K562 (cell line): ENCODE measurements around the gene EPB41L4A. TPM values are rescaled to one million over a fixed set of nuclear protein-coding genes. Genes with fewer than 3 reads are reported as not detected.

Experiments used
- ATAC-seq: fragments of 200-7000 bp; cut with Tn5 transposase; 3 replicates; pipeline ENCODE4 v1.9.1; 2020; ENCODE audit warnings: moderate library complexity
- BruUV-seq: library from RNA; stranded (reverse); fragments of 400-500 nt; replicated peaks from 2 replicates; lab custom pipeline; 2021; lab: Mats Ljungman, UMichigan
- CTCF ChIA-PET: fragments of 300-600 bp; formaldehyde crosslinking; extraction: SDS; loops from one replicate; lab custom pipeline; 2021; ENCODE audit warnings: low intra/inter-chr PET ratio; lab: Yijun Ruan, JAX
- POLR2A ChIA-PET: fragments of 300-600, 350-650 bp; sonication (Branson Sonifier 250); formaldehyde crosslinking; extraction: SDS; loops from one replicate; lab custom pipeline; 2021; ENCODE audit warnings: antibody characterized with exemption, inconsistent platforms; lab: Yijun Ruan, JAX
- DNase-seq, 4 experiments: peaks; one replicate each; pipeline versions ENCODE4 v3.0.0 to v3.0.0-alpha.2; 2011 to 2018; ENCODE audit warnings: low spot score in 3 of 4, mixed read lengths in 3 of 4; ENCODE audit errors: extremely low read depth in 1 of 4
- FAIRE-seq: peaks from 2 replicates; lab custom pipeline; 2011; peaks lifted over from hg19 to GRCh38; lab: Jason Lieb, UNC
- H2AFZ ChIP-seq: 2 replicates; pipeline ENCODE4 v1.6.0; 2011; ENCODE audit warnings: low read depth, low read length, control low read depth, inconsistent platforms
- H3K27ac ChIP-seq: fragments of 200-600 bp; 3 replicates; pipeline ENCODE4 v1.8.0; 2011; ENCODE audit warnings: low read depth, mild to moderate bottlenecking, control low read depth, inconsistent platforms, low read length, moderate library complexity, mixed read lengths; ENCODE audit errors: extremely low read depth
- H3K27me3 ChIP-seq, 2 experiments: fragments of 300-600 bp in 1 of 2; 2 replicates in 1 of 2; 3 replicates in 1 of 2; pipeline versions ENCODE4 v1.6.0 to v1.8.0; 2011; ENCODE audit warnings: inconsistent platforms in 2 of 2, low read length in 2 of 2, mild to moderate bottlenecking in 1 of 2, mixed read lengths in 1 of 2, moderate library complexity in 1 of 2; ENCODE audit not compliant: control insufficient read depth in 2 of 2, insufficient read depth in 2 of 2
- H3K36me3 ChIP-seq: fragments of 300-600 bp; 3 replicates; pipeline ENCODE4 v1.8.0; 2011; ENCODE audit warnings: mild to moderate bottlenecking, low read length, inconsistent platforms; ENCODE audit not compliant: control insufficient read depth, insufficient read depth
- H3K4me1 ChIP-seq, 2 experiments: fragments of 200-600 bp in 1 of 2; replicated peaks in 1 of 2; 2 replicates in 1 of 2; 3 replicates in 1 of 2; pipeline versions ENCODE4 v1.5.1 to v1.8.0; 2011; ENCODE audit warnings: inconsistent platforms in 2 of 2, low read length in 2 of 2, mild to moderate bottlenecking in 1 of 2, mixed read lengths in 1 of 2, moderate library complexity in 1 of 2; ENCODE audit not compliant: control insufficient read depth in 2 of 2, insufficient read depth in 2 of 2
- H3K4me2 ChIP-seq: 2 replicates; pipeline ENCODE4 v1.6.1; 2011; ENCODE audit warnings: low read length, control low read depth, inconsistent platforms, mixed read lengths; ENCODE audit not compliant: insufficient read depth
- H3K4me3 ChIP-seq: fragments of 200-600 bp; sonication (generic), shearing (Covaris generic); 2 replicates; pipeline ENCODE4 v1.5.1; 2016; ENCODE audit warnings: control low read depth, inconsistent platforms
- H3K79me2 ChIP-seq: fragments of 200-600 bp; 3 replicates; pipeline ENCODE4 v1.8.0; 2011; ENCODE audit warnings: low read length, inconsistent platforms; ENCODE audit not compliant: control insufficient read depth, insufficient read depth
- H3K9ac ChIP-seq, 2 experiments: 2 replicates each; pipeline versions ENCODE4 v1.6.0 to v1.6.1; 2011; ENCODE audit warnings: low read depth in 2 of 2, low read length in 2 of 2, control low read depth in 1 of 2, inconsistent platforms in 1 of 2, mild to moderate bottlenecking in 1 of 2, mixed read lengths in 1 of 2; ENCODE audit not compliant: insufficient read depth in 1 of 2
- H3K9me1 ChIP-seq: one replicate; pipeline ENCODE4 v1.6.0; 2011; ENCODE audit warnings: inconsistent platforms, mild to moderate bottlenecking, low read length, moderate library complexity; ENCODE audit not compliant: control insufficient read depth, insufficient read depth
- H3K9me3 ChIP-seq: replicated peaks from 2 replicates; pipeline ENCODE4 v1.5.1; 2011; ENCODE audit warnings: low read depth, low read length, inconsistent platforms; ENCODE audit not compliant: control insufficient read depth, insufficient read depth
- H4K20me1 ChIP-seq: replicated peaks from 2 replicates; pipeline ENCODE4 v1.6.1; 2011; ENCODE audit warnings: low read length, inconsistent platforms, mixed read lengths; ENCODE audit not compliant: control insufficient read depth, insufficient read depth
- CXXC5 ChIP-seq: fragments of 250-450 bp; sonication (Bioruptor Pico); IDR thresholded peaks from 2 replicates; pipeline ENCODE4 v1.8.0; 2022; ENCODE audit warnings: inconsistent platforms, mild to moderate bottlenecking, moderate library complexity
- EP400 ChIP-seq: fragments of 450-650 bp; IDR thresholded peaks from 2 replicates; pipeline ENCODE4 v1.6.1; 2017; ENCODE audit warnings: antibody characterized with exemption, mild to moderate bottlenecking, moderate library complexity
- IRF1 ChIP-seq: sonication (generic); formaldehyde crosslinking; IDR thresholded peaks from 2 replicates; pipeline ENCODE4 v1.8.0; 2022; ENCODE audit warnings: missing genetic modification reagents, mild to moderate bottlenecking, borderline replicate concordance
- KDM2B ChIP-seq: fragments of 250-450 bp; sonication (Bioruptor Pico); IDR thresholded peaks from 2 replicates; pipeline ENCODE4 v1.8.0; 2021; ENCODE audit warnings: mild to moderate bottlenecking, moderate library complexity
- MBD2 ChIP-seq: sonication (generic); IDR thresholded peaks from 2 replicates; pipeline ENCODE4 v1.6.1; 2016; ENCODE audit warnings: low read depth, borderline replicate concordance
- NFIX ChIP-seq: fragments of 250-450 bp; sonication (Bioruptor Pico); IDR thresholded peaks from 2 replicates; pipeline ENCODE4 v1.4.0; 2020; ENCODE audit warnings: low read depth, mild to moderate bottlenecking, moderate library complexity
- NONO ChIP-seq, 2 experiments: fragments of 200-400 bp in 1 of 2; fragments of 450-650 bp in 1 of 2; formaldehyde crosslinking in 1 of 2; IDR thresholded peaks; 2 replicates each; pipeline ENCODE4 v1.6.1; 2017; ENCODE audit warnings: low read depth in 2 of 2, mild to moderate bottlenecking in 2 of 2, moderate library complexity in 2 of 2, low read length in 1 of 2
- RBM17 ChIP-seq: fragments of 200-400 bp; formaldehyde crosslinking; IDR thresholded peaks from 2 replicates; pipeline ENCODE4 v1.6.1; 2017; ENCODE audit warnings: low read depth, mild to moderate bottlenecking, low read length, borderline replicate concordance
- RBM34 ChIP-seq: fragments of 200-400 bp; formaldehyde crosslinking; IDR thresholded peaks from 2 replicates; pipeline ENCODE4 v1.6.1; 2018; ENCODE audit warnings: low read length, borderline replicate concordance; ENCODE audit not compliant: insufficient read depth
- RFX1 ChIP-seq: fragments of 450-650 bp; IDR thresholded peaks from 2 replicates; pipeline ENCODE4 v1.6.1; 2016; ENCODE audit warnings: mild to moderate bottlenecking, moderate library complexity
- SOX6 ChIP-seq: fragments of 450-650 bp; IDR thresholded peaks from 2 replicates; pipeline ENCODE4 v1.6.1; 2014; ENCODE audit warnings: mild to moderate bottlenecking
- SPI1 ChIP-seq: IDR thresholded peaks from 2 replicates; pipeline ENCODE4 v1.6.1; 2011; ENCODE audit warnings: low read depth, low read length, control low read depth, borderline replicate concordance
- ZNF121 ChIP-seq: sonication (generic); formaldehyde crosslinking; conservative IDR thresholded peaks from 2 replicates; pipeline ENCODE4 v1.8.0; 2022; ENCODE audit warnings: missing genetic modification reagents
- ZNF133 ChIP-seq: fragments of 250-450 bp; sonication (Bioruptor Pico); IDR thresholded peaks from 2 replicates; pipeline ENCODE4 v1.4.0; 2020; ENCODE audit warnings: mild to moderate bottlenecking
- ZNF184 ChIP-seq: sonication (generic); formaldehyde crosslinking; IDR thresholded peaks from 2 replicates; pipeline ENCODE4 v1.5.0; 2020; ENCODE audit warnings: missing genetic modification reagents
- ZNF274 ChIP-seq: IDR thresholded peaks from 2 replicates; pipeline ENCODE4 v1.6.1; 2011; ENCODE audit warnings: low read depth, mild to moderate bottlenecking, low read length, moderate library complexity, borderline replicate concordance
- ZNF644 ChIP-seq: fragments of 200-800 bp; sonication (Bioruptor generic); IDR thresholded peaks from 2 replicates; pipeline ENCODE4 v1.6.1; 2016; ENCODE audit warnings: low read depth, missing genetic modification characterization, missing compliant biosample characterization
- WGBS: fragments of 100-300 bp; shearing (Covaris generic); methylation state at CpG from one replicate; pipeline ENCODE4 v1.1.6; 2016; ENCODE audit warnings: low coverage, mixed read lengths; ENCODE audit not compliant: insufficient coverage; ENCODE audit errors: missing lambda C conversion rate; 5-methylcytosine and 5-hydroxymethylcytosine counted together
- in situ Hi-C: fragments of 300-500 bp; cut with MboI; formaldehyde crosslinking; loops from 4 replicates; pipeline ENCODE4 v1.15.0; 2018; ENCODE audit warnings: inconsistent platforms, mixed read lengths
- intact Hi-C: fragments of 100-400 bp; cut with micrococcal nuclease; formaldehyde crosslinking; loops from 2 replicates; pipeline ENCODE4 v1.14.2; 2022
- polyA plus RNA-seq, 8 experiments: library from polyadenylated mRNA; depleted of rRNA in 4 of 8; stranded (reverse) in 5 of 8; unstranded in 3 of 8; fragments of >200 nt; fragmentation: Nextera tagmentation in 2 of 8; fragmentation: Illumina TruSeq in 1 of 8; extraction: Ambion mirVana in 2 of 8; extraction: Trizol in 1 of 8; gene quantifications; 2 replicates each; pipeline versions ENCODE4 v1.2.1 to v1.2.3, GENCODE V29; 2011 to 2014; ENCODE audit warnings: inconsistent platforms in 1 of 8, missing spikeins in 1 of 8
- total RNA-seq, 7 experiments: library from RNA; depleted of rRNA in 6 of 7; stranded (reverse); fragments of >200 nt in 6 of 7; fragmentation: Illumina TruSeq in 2 of 7; extraction: Trizol in 2 of 7; gene quantifications; 2 replicates each; pipeline versions ENCODE4 v1.2.1 to v1.2.3, GENCODE V29; 2011 to 2021; ENCODE audit warnings: low replicate concordance in 1 of 7
- TF ChIP-seq, protein P1 (sequence below): fragments of 250-450 bp; sonication (Bioruptor Pico); IDR thresholded peaks from 2 replicates; pipeline ENCODE4 v1.9.0; 2021; ENCODE audit warnings: mild to moderate bottlenecking

The EPB41L4A gene
- total and polyA plus RNA-seq, 9 of the 15 experiments (the other 6 are each of a cell fraction or from before 2014, with no cell fraction given): 0.04 to 0.35 (median 0.12) TPM; not detected in 3

DNA sequence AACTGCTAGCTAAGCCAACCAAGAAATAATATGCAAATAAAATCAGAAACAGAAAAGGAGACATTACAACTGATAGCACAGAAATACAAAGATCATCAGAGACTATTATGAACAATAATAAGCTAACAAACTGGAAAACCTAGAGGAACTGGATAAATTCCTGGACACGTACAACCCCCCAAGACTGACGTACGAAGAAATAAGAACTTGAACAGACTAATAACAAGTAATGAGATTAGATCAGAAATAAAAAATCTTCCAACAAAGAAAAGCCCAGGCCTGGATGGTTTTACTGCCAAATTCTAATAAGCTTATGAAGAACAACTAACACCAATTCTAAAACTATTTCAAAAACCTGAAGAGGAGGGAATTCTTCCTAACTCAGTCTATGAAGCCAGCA lies 67.9 kb downstream of the EPB41L4A start:
- intact Hi-C loops: no loop called here
- Histone ChIP-seq H4K20me1 (no peaks in the 10 kb centered on the region), H3K4me1 (no peaks in the 10 kb centered on the region), H3K9me1 (no peaks in the 10 kb centered on the region), H3K4me2 (no peak overlapping the region), H2AFZ (no peak overlapping the region), H3K4me3 (no peak overlapping the region), H3K27ac (no peak overlapping the region), H3K9ac (no peak overlapping the region), H3K36me3 (no peaks in the 10 kb centered on the region), H3K9me3 (no peaks in the 10 kb centered on the region), H3K79me2 (no peaks in the 10 kb centered on the region), H3K27me3 (peaks cover 0 to 9% of the 10 kb centered on the region in 2 experiments; a peak in 2 of 5 replicates)
- CTCF ChIA-PET: no interaction called here
- 2% methylated on average over 3 of the region's 3 CpGs for WGBS
- in situ Hi-C loops: no loop called here
- BruUV-seq: no TSS peak
- ATAC-seq (no peak), FAIRE-seq (no peak), DNase-seq (no peak)
- TF ChIP-seq KDM2B (CRISPR knock-in tag): no peak
- TF ChIP-seq, protein P1, sequence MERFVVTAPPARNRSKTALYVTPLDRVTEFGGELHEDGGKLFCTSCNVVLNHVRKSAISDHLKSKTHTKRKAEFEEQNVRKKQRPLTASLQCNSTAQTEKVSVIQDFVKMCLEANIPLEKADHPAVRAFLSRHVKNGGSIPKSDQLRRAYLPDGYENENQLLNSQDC (CRISPR knock-in tag): no peak
- POLR2A ChIA-PET: no interaction called here

DNA sequence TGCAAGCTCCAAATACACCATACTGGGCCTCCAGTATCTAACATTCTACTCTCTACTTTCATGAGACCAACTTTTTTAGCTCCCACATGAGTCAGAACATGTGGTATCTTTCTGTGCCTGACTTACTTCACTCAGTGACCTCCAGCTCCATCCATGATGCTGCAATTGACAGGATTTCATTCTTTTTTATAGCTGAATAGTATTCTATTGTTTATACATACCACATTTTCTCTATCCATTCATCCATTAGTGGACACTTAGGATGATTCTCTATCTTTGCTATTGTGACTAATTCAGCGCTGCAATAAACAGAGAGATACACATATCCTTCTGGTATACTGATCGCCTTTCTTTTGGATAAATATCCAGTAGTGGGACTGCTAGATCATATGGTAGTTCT lies 68.5 kb downstream of the EPB41L4A start:
- BruUV-seq: no TSS peak
- peaks cover 0 to 9% of the 10 kb centered on the region in 2 experiments; a peak in 1 of 5 replicates for H3K27me3 ChIP-seq
- H3K4me1 ChIP-seq: no peaks in the 10 kb centered on the region
- no peak overlapping the region for H3K4me3 ChIP-seq
- no peak overlapping the region for H3K4me2 ChIP-seq
- WGBS: 0% methylated on average over 2 of the region's 2 CpGs
- POLR2A ChIA-PET: interaction anchor here (0.7 to 1.5 kb wide), 2 partner anchors 8 to 206 kb away, joined by 3 to 5 read pairs; no protein-coding TSS in a partner anchor
- no peak overlapping the region for H3K9ac ChIP-seq
- no peaks in the 10 kb centered on the region for H3K36me3 ChIP-seq
- CTCF ChIA-PET: no interaction called here
- intact Hi-C loops (no loop called here), in situ Hi-C loops (no loop called here)
- no peaks in the 10 kb centered on the region for H4K20me1 ChIP-seq
- FAIRE-seq: no peak
- no peaks in the 10 kb centered on the region for H3K9me3 ChIP-seq
- no peak for DNase-seq
- no peaks in the 10 kb centered on the region for H3K79me2 ChIP-seq
- no peak for ATAC-seq
- no peak overlapping the region for H3K27ac ChIP-seq
- H3K9me1 ChIP-seq: no peaks in the 10 kb centered on the region
- H2AFZ ChIP-seq: no peak overlapping the region
- TF ChIP-seq RBM34 (no peak), MBD2 (no peak), RFX1 (no peak), ZNF274 (no peak), EP400 (no peak), CXXC5 (CRISPR knock-in tag) (no peak), SPI1 (no peak), IRF1 (CRISPR knock-in tag) (no peak), NFIX (no peak), ZNF184 (no peak), ZNF133 (no peak), SOX6 (no peak), ZNF121 (CRISPR knock-in tag) (no peak), ZNF644 (tag) (no peak), NONO (IDR thresholded peaks at IDR 0.05; ENCODE audit: low read depth in 2 of 2, low read length in 1 of 2) (no peak), RBM17 (no peak)
